MM.1S (cell line): Measurements from ENCODE around the gene FBXO3.
A peak's percentile ranks its signal among the peaks of the same experiment; 100 is the strongest.

Experiments
- DNase-seq: peaks from one replicate; pipeline ENCODE4 v3.0.0-alpha.2; 2015
- H2AFZ ChIP-seq: fragments of 300-600 bp; sonication (generic); 2 replicates; pipeline ENCODE4 v1.6.0; 2016; ENCODE audit warnings: antibody characterized with exemption, low read length
- H3F3A ChIP-seq: fragments of 300-600 bp; sonication (generic); 2 replicates; pipeline ENCODE4 v1.6.1; 2016; ENCODE audit warnings: mild to moderate bottlenecking, antibody characterized with exemption, low read length, moderate library complexity, mixed read lengths; ENCODE audit not compliant: insufficient read depth
- H3K27ac ChIP-seq: fragments of 300-600 bp; sonication (generic); 2 replicates; pipeline ENCODE4 v1.5.1; 2016; ENCODE audit warnings: mild to moderate bottlenecking, low read length
- H3K27me3 ChIP-seq: fragments of 300-600 bp; sonication (generic); replicated peaks from 2 replicates; pipeline ENCODE4 v1.6.0; 2016; ENCODE audit warnings: low read length; ENCODE audit not compliant: insufficient read depth
- H3K36me3 ChIP-seq: fragments of 300-600 bp; sonication (generic); replicated peaks from 2 replicates; pipeline ENCODE4 v1.6.1; 2016; ENCODE audit warnings: mild to moderate bottlenecking, low read length, mixed read lengths; ENCODE audit not compliant: insufficient read depth
- H3K4me1 ChIP-seq: fragments of 300-600 bp; sonication (generic); 2 replicates; pipeline ENCODE4 v1.6.1; 2016; ENCODE audit warnings: low read length, mixed read lengths
- H3K4me2 ChIP-seq: fragments of 300-600 bp; sonication (generic); 2 replicates; pipeline ENCODE4 v1.6.0; 2016; ENCODE audit warnings: low read depth, low read length
- H3K4me3 ChIP-seq: fragments of 300-600 bp; sonication (generic); 2 replicates; pipeline ENCODE4 v1.5.1; 2016; ENCODE audit warnings: low read length, mixed read lengths
- H3K79me2 ChIP-seq: fragments of 300-600 bp; sonication (generic); 2 replicates; pipeline ENCODE4 v1.6.1; 2016; ENCODE audit warnings: mixed run types, low read length, mixed read lengths
- H3K9ac ChIP-seq: fragments of 300-600 bp; sonication (generic); 2 replicates; pipeline ENCODE4 v1.6.1; 2016; ENCODE audit warnings: low read length, mixed read lengths
- H3K9me2 ChIP-seq: fragments of 300-600 bp; sonication (generic); replicated peaks from 2 replicates; pipeline ENCODE4 v1.6.1; 2016; ENCODE audit warnings: mild to moderate bottlenecking, low read length, mixed read lengths; ENCODE audit not compliant: insufficient read depth
- H3K9me3 ChIP-seq: fragments of 300-600 bp; sonication (generic); replicated peaks from 2 replicates; pipeline ENCODE4 v1.6.1; 2016; ENCODE audit warnings: mild to moderate bottlenecking, low read length, mixed read lengths; ENCODE audit not compliant: insufficient read depth
- H4K20me1 ChIP-seq: fragments of 300-600 bp; sonication (generic); 2 replicates; pipeline ENCODE4 v1.6.1; 2016; ENCODE audit warnings: mild to moderate bottlenecking, low read length, moderate library complexity, mixed read lengths; ENCODE audit not compliant: insufficient read depth
- CTCF ChIP-seq: fragments of 300-600 bp; sonication (generic); IDR thresholded peaks from 2 replicates; pipeline ENCODE4 v1.5.1; 2016; ENCODE audit warnings: antibody characterized with exemption, low read length, mixed read lengths
- EZH2 ChIP-seq: fragments of 300-600 bp; sonication (generic); optimal IDR thresholded peaks from 2 replicates; pipeline ENCODE3; 2017; ENCODE audit warnings: low read depth, mild to moderate bottlenecking, antibody characterized with exemption, low read length, mixed read lengths
- EZH2phosphoT487 ChIP-seq: fragments of 300-600 bp; sonication (generic); IDR thresholded peaks from 2 replicates; pipeline ENCODE4 v1.6.1; 2018; ENCODE audit warnings: antibody characterized with exemption, low read length

Gene FBXO3

GRCh38 chr11:33700063-33700501 lies 74.2 kb downstream of the FBXO3 start:
- H3K79me2 ChIP-seq, result 0 out of 2 replicates have a peak, but pooled peaks cover 4% of the 10 kb centered on the region
- no peak overlapping the region for H3K9ac ChIP-seq
- peak overlapping the region; percentile 59 for H3K4me2 ChIP-seq
- H3K9me2 ChIP-seq, result no peaks in the 10 kb centered on the region
- H3K4me1 ChIP-seq, result peaks cover 15% of the 10 kb centered on the region
- H3K36me3 ChIP-seq, result no peaks in the 10 kb centered on the region
- peak overlapping the region; percentile 15; the same call in 1 of the 2 replicates for H2AFZ ChIP-seq
- peaks cover 23% of the 10 kb centered on the region for H3F3A ChIP-seq
- no peak overlapping the region for H3K27ac ChIP-seq
- no peak overlapping the region; the same call in 1 of the 2 replicates for H3K4me3 ChIP-seq
- no peaks in the 10 kb centered on the region for H3K9me3 ChIP-seq
- H3K27me3 ChIP-seq, result no peaks in the 10 kb centered on the region
- TF ChIP-seq CTCF (no peak), EZH2 (no peak), EZH2phosphoT487 (no peak)
- no peaks in the 10 kb centered on the region for H4K20me1 ChIP-seq
- DNase-seq, result no peak

- Histone ChIP-seq H3F3A (peaks cover 23% of the 10 kb centered on the region), H3K9me2 (no peaks in the 10 kb centered on the region), H3K9ac (no peak overlapping the region), H3K4me2 (peak overlapping the region; percentile 59; the same call in 1 of the 2 replicates), H3K4me3 (no peak overlapping the region), H4K20me1 (no peaks in the 10 kb centered on the region), H3K36me3 (no peaks in the 10 kb centered on the region), H3K79me2 (0 out of 2 replicates have a peak, but pooled peaks cover 3% of the 10 kb centered on the region), H3K27me3 (no peaks in the 10 kb centered on the region), H3K9me3 (no peaks in the 10 kb centered on the region), H3K27ac (no peak overlapping the region), H2AFZ (no peak overlapping the region), H3K4me1 (peaks cover 17% of the 10 kb centered on the region)
- TF ChIP-seq EZH2phosphoT487, result no peak
- no peak for TF ChIP-seq EZH2
- no peak for TF ChIP-seq CTCF
- no peak for DNase-seq
Measured at GRCh38 chr11:33699515-33700062, 74.7 kb downstream of the FBXO3 start.

- no peak overlapping the region for H3K4me3 ChIP-seq
- no peaks in the 10 kb centered on the region for H3K36me3 ChIP-seq
- no peaks in the 10 kb centered on the region for H3K27me3 ChIP-seq
- H3K9me3 ChIP-seq, result no peaks in the 10 kb centered on the region
- H3K9ac ChIP-seq, result no peak overlapping the region
- no peak overlapping the region for H3K4me2 ChIP-seq
- 0 out of 2 replicates have a peak, but pooled peaks cover 1% of the 10 kb centered on the region for H3K79me2 ChIP-seq
- TF ChIP-seq CTCF (no peak), EZH2 (no peak), EZH2phosphoT487 (no peak)
- H2AFZ ChIP-seq, result no peak overlapping the region
- H3K4me1 ChIP-seq, result peaks cover 21% of the 10 kb centered on the region
- no peaks in the 10 kb centered on the region for H4K20me1 ChIP-seq
- peaks cover 23% of the 10 kb centered on the region for H3F3A ChIP-seq
- no peak for DNase-seq
- H3K9me2 ChIP-seq, result no peaks in the 10 kb centered on the region
- H3K27ac ChIP-seq, result no peak overlapping the region
Measured at GRCh38 chr11:33698921-33699320, 75.4 kb downstream of the FBXO3 start.
